Suprapubic skin (tissue), 4 donors: ENCODE data around the gene MAP3K10. TPM values are rescaled to one million over a fixed set of nuclear protein-coding genes. Genes with fewer than 3 reads are reported as not detected.

Experiments used
- DNase-seq, 2 donors: peaks; one replicate each; pipeline ENCODE4 v3.0.0-alpha.2; 2019; ENCODE audit warnings: low spot score in 2 of 2
- H3K27ac ChIP-seq: fragments of 200-600 bp; sonication (generic); one replicate; pipeline ENCODE4 v1.5.1; 2019
- H3K27me3 ChIP-seq: fragments of 200-600 bp; sonication (generic); one replicate; pipeline ENCODE4 v1.5.1; 2019
- H3K36me3 ChIP-seq: fragments of 200-600 bp; sonication (generic); one replicate; pipeline ENCODE4 v1.5.1; 2019
- H3K4me1 ChIP-seq: fragments of 200-600 bp; sonication (generic); one replicate; pipeline ENCODE4 v1.5.1; 2019
- H3K4me3 ChIP-seq: fragments of 200-600 bp; sonication (generic); one replicate; pipeline ENCODE4 v1.5.1; 2019; ENCODE audit warnings: mild to moderate bottlenecking
- H3K9me3 ChIP-seq: fragments of 200-600 bp; sonication (generic); one replicate; pipeline ENCODE4 v1.5.1; 2019
- EP300 ChIP-seq: sonication (generic); formaldehyde crosslinking; IDR thresholded peaks from one replicate; pipeline ENCODE4 v1.6.1; 2017; ENCODE audit warnings: antibody characterized with exemption
- POLR2A ChIP-seq, 2 donors: fragments of 450-650 bp; IDR thresholded peaks; one replicate each; pipeline ENCODE4 v1.6.1; 2017; ENCODE audit warnings: antibody characterized with exemption in 2 of 2, mild to moderate bottlenecking in 2 of 2, moderate library complexity in 2 of 2
- POLR2AphosphoS5 ChIP-seq, 3 donors: sonication (generic); formaldehyde crosslinking; IDR thresholded peaks; one replicate each; pipeline ENCODE4 v1.6.1; 2017; ENCODE audit warnings: antibody characterized with exemption in 3 of 3
- WGBS: methylation state at CpG from one replicate; pipeline ENCODE4 v1.1.5; 2018; 5-methylcytosine and 5-hydroxymethylcytosine counted together
- total RNA-seq, 4 donors: library from RNA; depleted of rRNA; stranded (reverse); fragments of >200 nt; gene quantifications; one replicate each; pipeline ENCODE4 v1.1.0, GENCODE V29; 2016
- TF ChIP-seq, protein P1 (sequence below), 2 donors: fragments of 200-600 bp in 1 of 2; fragments of 450-650 bp in 1 of 2; sonication (generic) in 1 of 2; IDR thresholded peaks; one replicate each; pipeline ENCODE4 v1.5.1; 2016 to 2019; ENCODE audit warnings: antibody characterized with exemption in 2 of 2, mild to moderate bottlenecking in 1 of 2, moderate library complexity in 1 of 2

The MAP3K10 gene
- total RNA-seq, 4 donors from 2014 or later: 11.0 to 20.4 (median 17.1) TPM

DNA sequence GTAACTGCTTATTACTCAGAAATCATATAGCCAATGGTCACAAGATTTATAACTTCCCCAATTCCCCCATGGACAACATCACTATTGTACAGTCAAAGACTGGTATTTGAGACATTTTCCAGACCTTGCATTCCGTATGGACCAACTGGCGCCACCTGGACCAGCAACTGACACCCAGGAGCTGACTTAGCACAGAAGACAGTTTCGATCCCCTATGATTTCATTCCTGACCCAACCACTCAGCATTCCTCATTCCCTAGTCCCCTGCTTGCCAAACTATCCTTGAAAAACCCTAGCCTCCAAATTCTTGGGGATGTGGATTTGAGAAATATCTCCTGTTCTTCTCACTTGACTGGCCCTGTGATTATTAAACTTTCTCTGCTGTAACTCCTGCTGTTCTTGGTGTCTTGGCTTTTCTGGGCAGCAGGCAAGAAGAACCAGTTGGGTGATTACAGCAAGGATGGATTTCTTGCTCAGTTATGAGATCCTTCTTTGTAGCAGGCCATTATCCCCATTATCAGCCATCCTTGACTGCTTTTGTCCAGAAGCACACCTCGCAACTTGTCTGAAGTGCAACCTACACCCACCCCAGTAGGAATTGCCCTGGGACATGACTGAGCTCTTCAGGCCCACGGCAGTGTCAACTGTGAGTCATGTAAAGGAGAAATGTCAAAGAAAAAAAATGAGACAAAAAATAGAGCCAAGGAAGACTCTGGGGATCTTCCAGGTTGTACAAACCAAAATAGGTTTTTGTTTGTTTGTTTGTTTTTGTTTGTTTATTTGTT, 13.7 kb upstream of the MAP3K10 start:
- Histone ChIP-seq H3K4me3 (no peak overlapping the region), H3K4me1 (no peaks in the 10 kb centered on the region), H3K27me3 (peaks cover 3% of the 10 kb centered on the region), H3K36me3 (no peaks in the 10 kb centered on the region), H3K27ac (no peak overlapping the region), H3K9me3 (no peaks in the 10 kb centered on the region)
- no peak for DNase-seq
- TF ChIP-seq EP300 (no peak), POLR2AphosphoS5 (IDR thresholded peaks at IDR 0.05) (no peak), POLR2A (IDR thresholded peaks at IDR 0.05) (no peak)
- TF ChIP-seq, protein P1, sequence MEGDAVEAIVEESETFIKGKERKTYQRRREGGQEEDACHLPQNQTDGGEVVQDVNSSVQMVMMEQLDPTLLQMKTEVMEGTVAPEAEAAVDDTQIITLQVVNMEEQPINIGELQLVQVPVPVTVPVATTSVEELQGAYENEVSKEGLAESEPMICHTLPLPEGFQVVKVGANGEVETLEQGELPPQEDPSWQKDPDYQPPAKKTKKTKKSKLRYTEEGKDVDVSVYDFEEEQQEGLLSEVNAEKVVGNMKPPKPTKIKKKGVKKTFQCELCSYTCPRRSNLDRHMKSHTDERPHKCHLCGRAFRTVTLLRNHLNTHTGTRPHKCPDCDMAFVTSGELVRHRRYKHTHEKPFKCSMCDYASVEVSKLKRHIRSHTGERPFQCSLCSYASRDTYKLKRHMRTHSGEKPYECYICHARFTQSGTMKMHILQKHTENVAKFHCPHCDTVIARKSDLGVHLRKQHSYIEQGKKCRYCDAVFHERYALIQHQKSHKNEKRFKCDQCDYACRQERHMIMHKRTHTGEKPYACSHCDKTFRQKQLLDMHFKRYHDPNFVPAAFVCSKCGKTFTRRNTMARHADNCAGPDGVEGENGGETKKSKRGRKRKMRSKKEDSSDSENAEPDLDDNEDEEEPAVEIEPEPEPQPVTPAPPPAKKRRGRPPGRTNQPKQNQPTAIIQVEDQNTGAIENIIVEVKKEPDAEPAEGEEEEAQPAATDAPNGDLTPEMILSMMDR (IDR thresholded peaks at IDR 0.05): no peak
- WGBS: 70% methylated on average over 5 of the region's 5 CpGs

DNA sequence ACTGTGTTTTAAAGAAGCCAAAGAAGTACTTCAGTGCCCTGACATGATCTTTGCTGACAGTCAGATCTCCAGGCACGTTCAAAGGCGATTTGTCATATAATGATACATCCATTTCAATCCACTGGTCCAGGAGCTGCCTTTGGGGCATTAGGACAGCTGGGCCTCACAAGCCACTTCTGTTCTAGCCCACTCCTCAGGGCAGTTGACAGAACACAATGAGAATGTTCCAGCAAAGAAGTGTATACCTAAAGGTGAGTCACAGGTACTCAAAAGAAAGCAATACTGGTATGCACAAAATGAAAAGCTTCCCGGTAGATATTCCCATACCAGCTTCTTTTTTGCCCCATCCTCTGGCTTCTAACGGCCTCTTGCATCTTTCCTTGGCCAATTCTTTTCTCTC, 12.5 kb upstream of the MAP3K10 start:
- H3K4me1 ChIP-seq: no peaks in the 10 kb centered on the region
- DNase-seq: no peak
- no peak overlapping the region for H3K27ac ChIP-seq
- 77% methylated on average over 4 of the region's 4 CpGs for WGBS
- TF ChIP-seq POLR2AphosphoS5 (IDR thresholded peaks at IDR 0.05) (no peak), POLR2A (IDR thresholded peaks at IDR 0.05) (no peak)
- no peaks in the 10 kb centered on the region for H3K36me3 ChIP-seq
- peaks cover 3% of the 10 kb centered on the region for H3K27me3 ChIP-seq
- H3K9me3 ChIP-seq: no peaks in the 10 kb centered on the region
- no peak overlapping the region for H3K4me3 ChIP-seq

DNA sequence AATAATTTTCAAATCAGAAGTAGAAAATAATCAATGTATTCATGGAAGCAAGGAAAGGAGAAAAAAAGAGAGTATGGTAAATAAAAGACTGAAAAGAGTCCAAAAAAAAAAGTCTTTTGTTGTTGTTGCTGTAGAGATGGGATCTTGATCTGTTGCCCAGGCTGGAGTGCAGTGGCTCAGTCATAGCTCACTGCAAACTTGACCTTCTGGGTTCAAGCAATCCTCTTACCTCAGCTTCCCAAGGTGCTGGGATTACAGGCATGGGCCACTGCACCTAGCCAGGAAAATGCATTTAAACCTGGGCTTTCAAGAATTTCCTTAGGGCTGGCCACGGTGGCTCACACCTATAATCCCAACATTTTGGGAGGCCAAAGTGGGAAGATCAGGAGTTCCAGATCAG, 7.0 kb upstream of the MAP3K10 start:
- no peak for DNase-seq
- Histone ChIP-seq H3K9me3 (no peaks in the 10 kb centered on the region), H3K4me1 (no peaks in the 10 kb centered on the region), H3K27ac (no peak overlapping the region), H3K36me3 (no peaks in the 10 kb centered on the region), H3K4me3 (no peak overlapping the region), H3K27me3 (peaks cover 2% of the 10 kb centered on the region)
- 88% methylated on average over 1 of the region's 1 CpG for WGBS
- no peak for TF ChIP-seq POLR2A (IDR thresholded peaks at IDR 0.05)
- TF ChIP-seq EP300: no peak
- no peak for TF ChIP-seq POLR2AphosphoS5 (IDR thresholded peaks at IDR 0.05)
- TF ChIP-seq, protein P1 (IDR thresholded peaks at IDR 0.05): no peak

DNA sequence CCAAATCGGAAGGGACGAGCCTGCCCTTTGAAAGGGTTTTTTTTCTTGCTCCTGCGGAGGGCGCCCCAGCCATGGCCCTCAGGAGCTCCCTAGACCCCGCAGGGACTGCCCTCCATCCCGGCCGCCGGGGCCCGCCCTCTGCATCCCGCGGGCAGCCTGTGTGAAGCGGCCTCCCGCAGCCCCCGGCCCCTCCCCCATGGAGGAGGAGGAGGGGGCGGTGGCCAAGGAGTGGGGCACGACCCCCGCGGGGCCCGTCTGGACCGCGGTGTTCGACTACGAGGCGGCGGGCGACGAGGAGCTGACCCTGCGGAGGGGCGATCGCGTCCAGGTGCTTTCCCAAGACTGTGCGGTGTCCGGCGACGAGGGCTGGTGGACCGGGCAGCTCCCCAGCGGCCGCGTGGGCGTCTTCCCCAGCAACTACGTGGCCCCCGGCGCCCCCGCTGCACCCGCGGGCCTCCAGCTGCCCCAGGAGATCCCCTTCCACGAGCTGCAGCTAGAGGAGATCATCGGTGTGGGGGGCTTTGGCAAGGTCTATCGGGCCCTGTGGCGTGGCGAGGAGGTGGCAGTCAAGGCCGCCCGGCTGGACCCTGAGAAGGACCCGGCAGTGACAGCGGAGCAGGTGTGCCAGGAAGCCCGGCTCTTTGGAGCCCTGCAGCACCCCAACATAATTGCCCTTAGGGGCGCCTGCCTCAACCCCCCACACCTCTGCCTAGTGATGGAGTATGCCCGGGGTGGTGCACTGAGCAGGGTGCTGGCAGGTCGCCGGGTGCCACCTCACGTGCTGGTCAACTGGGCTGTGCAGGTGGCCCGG, 815 bp downstream of the MAP3K10 start:
- Histone ChIP-seq H3K36me3 (no peaks in the 10 kb centered on the region), H3K27me3 (no peaks in the 10 kb centered on the region), H3K4me1 (peaks cover 25% of the 10 kb centered on the region), H3K4me3 (peak overlapping the region; percentile 79), H3K27ac (no peak overlapping the region), H3K9me3 (no peaks in the 10 kb centered on the region)
- TF ChIP-seq, protein P1 (IDR thresholded peaks at IDR 0.05): no peak
- no peak for TF ChIP-seq POLR2A (IDR thresholded peaks at IDR 0.05)
- no peak for TF ChIP-seq EP300
- TF ChIP-seq POLR2AphosphoS5 (IDR thresholded peaks at IDR 0.05): no peak
- WGBS: no CpG with 5 or more reads among the region's 62 CpGs
- DNase-seq: peak in 1 of 2 donors; percentile 69

DNA sequence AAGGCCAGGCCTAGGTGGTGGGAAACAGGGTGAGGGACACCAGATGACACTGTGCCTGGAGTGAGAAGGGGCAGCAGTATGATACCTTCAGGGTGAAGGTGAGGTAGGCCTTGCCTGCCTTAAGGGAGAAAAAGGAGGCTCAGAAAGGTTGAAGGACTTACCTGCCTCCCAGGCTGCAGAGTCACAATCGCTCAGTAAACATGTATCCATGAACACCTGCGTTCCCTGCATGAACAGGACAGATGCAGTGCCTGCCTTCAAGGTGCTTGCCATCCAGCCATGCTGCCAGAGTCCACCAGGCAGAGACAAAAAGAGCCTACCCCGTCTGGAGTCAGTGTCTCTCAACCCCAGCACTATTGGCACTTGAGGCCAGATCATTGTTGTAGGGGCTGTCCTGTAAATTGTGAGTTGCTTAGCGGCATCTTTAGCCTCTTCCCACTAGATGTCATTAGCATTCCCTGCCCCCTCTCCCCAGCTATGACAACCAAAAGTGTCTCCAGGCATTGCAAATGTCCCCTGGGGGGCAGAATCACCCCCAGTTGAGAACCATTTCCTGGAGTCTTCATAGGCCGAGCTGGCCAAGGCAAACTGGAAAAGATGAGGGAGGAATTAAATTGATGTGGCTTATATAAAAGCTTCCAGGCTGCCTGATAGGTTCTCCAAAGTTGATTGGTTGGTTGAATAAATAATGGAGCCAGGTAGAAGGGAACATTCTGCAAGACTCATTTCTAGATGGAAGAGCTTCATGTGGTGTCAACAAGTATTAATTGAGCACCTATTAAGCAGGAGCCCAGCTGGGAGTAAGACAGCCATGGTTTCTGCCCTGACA, 1.7 kb downstream of the MAP3K10 start:
- TF ChIP-seq, protein P1 (IDR thresholded peaks at IDR 0.05): no peak
- no peak for TF ChIP-seq POLR2A (IDR thresholded peaks at IDR 0.05)
- H3K27ac ChIP-seq: no peak overlapping the region
- WGBS: 81% methylated on average over 4 of the region's 5 CpGs
- no peaks in the 10 kb centered on the region for H3K27me3 ChIP-seq
- DNase-seq: no peak
- peak overlapping the region; percentile 79 for H3K4me3 ChIP-seq
- no peaks in the 10 kb centered on the region for H3K36me3 ChIP-seq
- no peaks in the 10 kb centered on the region for H3K9me3 ChIP-seq
- H3K4me1 ChIP-seq: peaks cover 25% of the 10 kb centered on the region
